ENCODE results near the gene FZD2. TPM values are rescaled to one million over a fixed set of nuclear protein-coding genes. Genes with fewer than 3 reads are reported as not detected.

The FZD2 gene
- total and polyA plus RNA-seq, 9 of the 15 experiments (the other 6 are each of a cell fraction or from before 2014, with no cell fraction given), result 0.03 to 4.5 (median 1.1) TPM; not detected in 1

DNA sequence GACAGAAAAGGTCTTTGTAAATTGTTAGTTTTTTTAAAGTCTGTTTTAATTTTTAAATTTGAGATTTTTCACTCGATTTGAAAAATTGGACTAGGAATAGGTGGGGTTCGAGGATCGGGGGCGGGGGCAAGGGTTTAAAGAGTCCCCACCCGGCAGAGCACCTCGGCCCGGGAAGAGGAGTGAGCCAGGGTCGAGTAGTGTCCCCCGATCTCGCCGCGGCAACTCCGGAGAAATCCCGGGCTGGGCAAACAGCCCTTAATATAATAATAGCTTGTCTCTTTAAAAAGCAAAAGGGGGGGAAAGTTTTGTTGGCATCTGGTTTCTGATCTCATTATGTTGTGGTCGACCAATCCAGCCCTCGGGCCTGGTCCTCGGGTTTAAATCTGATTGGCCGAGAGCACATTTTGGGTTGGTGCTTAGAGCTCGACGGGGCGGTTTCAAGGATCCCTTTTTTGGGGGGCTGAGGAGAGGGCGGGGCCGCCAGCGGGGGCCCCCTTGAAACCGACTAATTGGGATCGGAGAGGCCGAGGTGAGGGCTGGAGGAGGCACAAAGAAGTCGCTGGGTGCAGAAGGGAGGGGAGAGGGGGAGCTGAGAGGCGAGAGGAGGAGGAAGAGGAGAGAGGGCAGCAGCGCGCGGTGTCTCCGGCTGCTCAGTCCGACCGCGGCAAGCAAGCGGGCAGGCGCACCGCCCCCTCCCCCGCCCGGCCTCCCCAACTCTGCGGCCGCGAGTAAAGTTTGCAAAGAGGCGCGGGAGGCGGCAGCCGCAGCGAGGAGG, at the start of gene FZD2 (continued):
- TF ChIP-seq RBFOX2 (IDR thresholded peaks at IDR 0.05; ENCODE audit: low read depth, low read length), result peak; percentile 60
- TF ChIP-seq SP2 (IDR thresholded peaks at IDR 0.05; ENCODE audit: extremely low read depth, low read depth, low read length, poor library complexity, severe bottlenecking), result peak; percentile 28
- TF ChIP-seq, protein P1, sequence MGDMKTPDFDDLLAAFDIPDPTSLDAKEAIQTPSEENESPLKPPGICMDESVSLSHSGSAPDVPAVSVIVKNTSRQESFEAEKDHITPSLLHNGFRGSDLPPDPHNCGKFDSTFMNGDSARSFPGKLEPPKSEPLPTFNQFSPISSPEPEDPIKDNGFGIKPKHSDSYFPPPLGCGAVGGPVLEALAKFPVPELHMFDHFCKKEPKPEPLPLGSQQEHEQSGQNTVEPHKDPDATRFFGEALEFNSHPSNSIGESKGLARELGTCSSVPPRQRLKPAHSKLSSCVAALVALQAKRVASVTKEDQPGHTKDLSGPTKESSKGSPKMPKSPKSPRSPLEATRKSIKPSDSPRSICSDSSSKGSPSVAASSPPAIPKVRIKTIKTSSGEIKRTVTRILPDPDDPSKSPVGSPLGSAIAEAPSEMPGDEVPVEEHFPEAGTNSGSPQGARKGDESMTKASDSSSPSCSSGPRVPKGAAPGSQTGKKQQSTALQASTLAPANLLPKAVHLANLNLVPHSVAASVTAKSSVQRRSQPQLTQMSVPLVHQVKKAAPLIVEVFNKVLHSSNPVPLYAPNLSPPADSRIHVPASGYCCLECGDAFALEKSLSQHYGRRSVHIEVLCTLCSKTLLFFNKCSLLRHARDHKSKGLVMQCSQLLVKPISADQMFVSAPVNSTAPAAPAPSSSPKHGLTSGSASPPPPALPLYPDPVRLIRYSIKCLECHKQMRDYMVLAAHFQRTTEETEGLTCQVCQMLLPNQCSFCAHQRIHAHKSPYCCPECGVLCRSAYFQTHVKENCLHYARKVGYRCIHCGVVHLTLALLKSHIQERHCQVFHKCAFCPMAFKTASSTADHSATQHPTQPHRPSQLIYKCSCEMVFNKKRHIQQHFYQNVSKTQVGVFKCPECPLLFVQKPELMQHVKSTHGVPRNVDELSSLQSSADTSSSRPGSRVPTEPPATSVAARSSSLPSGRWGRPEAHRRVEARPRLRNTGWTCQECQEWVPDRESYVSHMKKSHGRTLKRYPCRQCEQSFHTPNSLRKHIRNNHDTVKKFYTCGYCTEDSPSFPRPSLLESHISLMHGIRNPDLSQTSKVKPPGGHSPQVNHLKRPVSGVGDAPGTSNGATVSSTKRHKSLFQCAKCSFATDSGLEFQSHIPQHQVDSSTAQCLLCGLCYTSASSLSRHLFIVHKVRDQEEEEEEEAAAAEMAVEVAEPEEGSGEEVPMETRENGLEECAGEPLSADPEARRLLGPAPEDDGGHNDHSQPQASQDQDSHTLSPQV (IDR thresholded peaks at IDR 0.05), result no peak
- TF ChIP-seq, protein P2, sequence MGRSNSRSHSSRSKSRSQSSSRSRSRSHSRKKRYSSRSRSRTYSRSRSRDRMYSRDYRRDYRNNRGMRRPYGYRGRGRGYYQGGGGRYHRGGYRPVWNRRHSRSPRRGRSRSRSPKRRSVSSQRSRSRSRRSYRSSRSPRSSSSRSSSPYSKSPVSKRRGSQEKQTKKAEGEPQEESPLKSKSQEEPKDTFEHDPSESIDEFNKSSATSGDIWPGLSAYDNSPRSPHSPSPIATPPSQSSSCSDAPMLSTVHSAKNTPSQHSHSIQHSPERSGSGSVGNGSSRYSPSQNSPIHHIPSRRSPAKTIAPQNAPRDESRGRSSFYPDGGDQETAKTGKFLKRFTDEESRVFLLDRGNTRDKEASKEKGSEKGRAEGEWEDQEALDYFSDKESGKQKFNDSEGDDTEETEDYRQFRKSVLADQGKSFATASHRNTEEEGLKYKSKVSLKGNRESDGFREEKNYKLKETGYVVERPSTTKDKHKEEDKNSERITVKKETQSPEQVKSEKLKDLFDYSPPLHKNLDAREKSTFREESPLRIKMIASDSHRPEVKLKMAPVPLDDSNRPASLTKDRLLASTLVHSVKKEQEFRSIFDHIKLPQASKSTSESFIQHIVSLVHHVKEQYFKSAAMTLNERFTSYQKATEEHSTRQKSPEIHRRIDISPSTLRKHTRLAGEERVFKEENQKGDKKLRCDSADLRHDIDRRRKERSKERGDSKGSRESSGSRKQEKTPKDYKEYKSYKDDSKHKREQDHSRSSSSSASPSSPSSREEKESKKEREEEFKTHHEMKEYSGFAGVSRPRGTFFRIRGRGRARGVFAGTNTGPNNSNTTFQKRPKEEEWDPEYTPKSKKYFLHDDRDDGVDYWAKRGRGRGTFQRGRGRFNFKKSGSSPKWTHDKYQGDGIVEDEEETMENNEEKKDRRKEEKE (IDR thresholded peaks at IDR 0.05; ENCODE audit: borderline replicate concordance in 1 of 2, control insufficient read depth in 1 of 2, low read depth in 2 of 2, low read length in 1 of 2), result no peak
- no peak for TF ChIP-seq ZNF408 (CRISPR knock-in tag; IDR thresholded peaks at IDR 0.05; ENCODE audit: low read depth)
- TF ChIP-seq, protein P3, sequence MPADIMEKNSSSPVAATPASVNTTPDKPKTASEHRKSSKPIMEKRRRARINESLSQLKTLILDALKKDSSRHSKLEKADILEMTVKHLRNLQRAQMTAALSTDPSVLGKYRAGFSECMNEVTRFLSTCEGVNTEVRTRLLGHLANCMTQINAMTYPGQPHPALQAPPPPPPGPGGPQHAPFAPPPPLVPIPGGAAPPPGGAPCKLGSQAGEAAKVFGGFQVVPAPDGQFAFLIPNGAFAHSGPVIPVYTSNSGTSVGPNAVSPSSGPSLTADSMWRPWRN (IDR thresholded peaks at IDR 0.05; ENCODE audit: low read depth), result peak; percentile 54; the same call in 1 of the 2 replicates
- no peak for TF ChIP-seq SREBF2 (CRISPR knock-in tag; IDR thresholded peaks at IDR 0.05)
- TF ChIP-seq, protein P4, sequence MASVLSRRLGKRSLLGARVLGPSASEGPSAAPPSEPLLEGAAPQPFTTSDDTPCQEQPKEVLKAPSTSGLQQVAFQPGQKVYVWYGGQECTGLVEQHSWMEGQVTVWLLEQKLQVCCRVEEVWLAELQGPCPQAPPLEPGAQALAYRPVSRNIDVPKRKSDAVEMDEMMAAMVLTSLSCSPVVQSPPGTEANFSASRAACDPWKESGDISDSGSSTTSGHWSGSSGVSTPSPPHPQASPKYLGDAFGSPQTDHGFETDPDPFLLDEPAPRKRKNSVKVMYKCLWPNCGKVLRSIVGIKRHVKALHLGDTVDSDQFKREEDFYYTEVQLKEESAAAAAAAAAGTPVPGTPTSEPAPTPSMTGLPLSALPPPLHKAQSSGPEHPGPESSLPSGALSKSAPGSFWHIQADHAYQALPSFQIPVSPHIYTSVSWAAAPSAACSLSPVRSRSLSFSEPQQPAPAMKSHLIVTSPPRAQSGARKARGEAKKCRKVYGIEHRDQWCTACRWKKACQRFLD (CRISPR knock-in tag; IDR thresholded peaks at IDR 0.05), result no peak
- TF ChIP-seq, protein P5, sequence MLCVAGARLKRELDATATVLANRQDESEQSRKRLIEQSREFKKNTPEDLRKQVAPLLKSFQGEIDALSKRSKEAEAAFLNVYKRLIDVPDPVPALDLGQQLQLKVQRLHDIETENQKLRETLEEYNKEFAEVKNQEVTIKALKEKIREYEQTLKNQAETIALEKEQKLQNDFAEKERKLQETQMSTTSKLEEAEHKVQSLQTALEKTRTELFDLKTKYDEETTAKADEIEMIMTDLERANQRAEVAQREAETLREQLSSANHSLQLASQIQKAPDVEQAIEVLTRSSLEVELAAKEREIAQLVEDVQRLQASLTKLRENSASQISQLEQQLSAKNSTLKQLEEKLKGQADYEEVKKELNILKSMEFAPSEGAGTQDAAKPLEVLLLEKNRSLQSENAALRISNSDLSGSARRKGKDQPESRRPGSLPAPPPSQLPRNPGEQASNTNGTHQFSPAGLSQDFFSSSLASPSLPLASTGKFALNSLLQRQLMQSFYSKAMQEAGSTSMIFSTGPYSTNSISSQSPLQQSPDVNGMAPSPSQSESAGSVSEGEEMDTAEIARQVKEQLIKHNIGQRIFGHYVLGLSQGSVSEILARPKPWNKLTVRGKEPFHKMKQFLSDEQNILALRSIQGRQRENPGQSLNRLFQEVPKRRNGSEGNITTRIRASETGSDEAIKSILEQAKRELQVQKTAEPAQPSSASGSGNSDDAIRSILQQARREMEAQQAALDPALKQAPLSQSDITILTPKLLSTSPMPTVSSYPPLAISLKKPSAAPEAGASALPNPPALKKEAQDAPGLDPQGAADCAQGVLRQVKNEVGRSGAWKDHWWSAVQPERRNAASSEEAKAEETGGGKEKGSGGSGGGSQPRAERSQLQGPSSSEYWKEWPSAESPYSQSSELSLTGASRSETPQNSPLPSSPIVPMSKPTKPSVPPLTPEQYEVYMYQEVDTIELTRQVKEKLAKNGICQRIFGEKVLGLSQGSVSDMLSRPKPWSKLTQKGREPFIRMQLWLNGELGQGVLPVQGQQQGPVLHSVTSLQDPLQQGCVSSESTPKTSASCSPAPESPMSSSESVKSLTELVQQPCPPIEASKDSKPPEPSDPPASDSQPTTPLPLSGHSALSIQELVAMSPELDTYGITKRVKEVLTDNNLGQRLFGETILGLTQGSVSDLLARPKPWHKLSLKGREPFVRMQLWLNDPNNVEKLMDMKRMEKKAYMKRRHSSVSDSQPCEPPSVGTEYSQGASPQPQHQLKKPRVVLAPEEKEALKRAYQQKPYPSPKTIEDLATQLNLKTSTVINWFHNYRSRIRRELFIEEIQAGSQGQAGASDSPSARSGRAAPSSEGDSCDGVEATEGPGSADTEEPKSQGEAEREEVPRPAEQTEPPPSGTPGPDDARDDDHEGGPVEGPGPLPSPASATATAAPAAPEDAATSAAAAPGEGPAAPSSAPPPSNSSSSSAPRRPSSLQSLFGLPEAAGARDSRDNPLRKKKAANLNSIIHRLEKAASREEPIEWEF (CRISPR knock-in tag; IDR thresholded peaks at IDR 0.05), result no peak
- TF ChIP-seq ASH1L (IDR thresholded peaks at IDR 0.05; ENCODE audit: borderline replicate concordance, low read depth, partially characterized antibody), result no peak

Data from K562 (cell line).